Neural progenitor cell (in vitro differentiated cells): ENCODE data around the gene OTOP3. TPM values are rescaled to one million over a fixed set of nuclear protein-coding genes. Genes with fewer than 3 reads are reported as not detected.

Experiments
- DNase-seq: peaks from one replicate; pipeline ENCODE4 v3.0.0-alpha.2; 2016; ENCODE audit warnings: low spot score
- H2AFZ ChIP-seq: fragments of 200-600 bp; sonication (generic); replicated peaks from 2 replicates; pipeline ENCODE4 v1.6.1; 2016; ENCODE audit warnings: antibody characterized with exemption
- H3F3A ChIP-seq: fragments of 200-600 bp; sonication (generic); 2 replicates; pipeline ENCODE4 v1.6.1; 2016; ENCODE audit warnings: antibody characterized with exemption, low read depth
- H3K27ac ChIP-seq: fragments of 200-600 bp; sonication (generic); 2 replicates; pipeline ENCODE4 v1.5.1; 2016; ENCODE audit warnings: mild to moderate bottlenecking
- H3K27me3 ChIP-seq: fragments of 200-600 bp; sonication (generic); 2 replicates; pipeline ENCODE4 v1.6.1; 2016; ENCODE audit warnings: mild to moderate bottlenecking, moderate library complexity
- H3K36me3 ChIP-seq: fragments of 200-600 bp; sonication (generic); 2 replicates; pipeline ENCODE4 v1.5.1; 2016
- H3K4me1 ChIP-seq: fragments of 200-600 bp; sonication (generic); 2 replicates; pipeline ENCODE4 v1.6.1; 2016; ENCODE audit warnings: mixed run types
- H3K4me2 ChIP-seq: fragments of 200-600 bp; sonication (generic); 2 replicates; pipeline ENCODE4 v1.6.1; 2016
- H3K4me3 ChIP-seq: fragments of 200-600 bp; sonication (generic); 2 replicates; pipeline ENCODE4 v1.5.1; 2016
- H3K79me2 ChIP-seq: fragments of 200-600 bp; sonication (generic); 2 replicates; pipeline ENCODE4 v1.6.1; 2016; ENCODE audit warnings: low read depth
- H3K9ac ChIP-seq: fragments of 200-600 bp; sonication (generic); 2 replicates; pipeline ENCODE4 v1.6.1; 2016
- H3K9me3 ChIP-seq: fragments of 200-600 bp; sonication (generic); 2 replicates; pipeline ENCODE4 v1.5.1; 2016; ENCODE audit warnings: low read depth
- H4K20me1 ChIP-seq: fragments of 200-600 bp; sonication (generic); 2 replicates; pipeline ENCODE4 v1.6.1; 2016; ENCODE audit warnings: low read depth
- H3K27ac Mint-ChIP-seq: 3 replicates; pipeline ENCODE4 v1.8.0; 2021; ENCODE audit warnings: mixed read lengths
- H3K27me3 Mint-ChIP-seq: 2 replicates; pipeline ENCODE4 v1.8.0; 2022; ENCODE audit warnings: low read depth, mild to moderate bottlenecking, inconsistent platforms, moderate library complexity, mixed read lengths; ENCODE audit not compliant: insufficient read depth
- H3K36me3 Mint-ChIP-seq: 3 replicates; pipeline ENCODE4 v1.8.0; 2021; ENCODE audit warnings: mixed read lengths
- H3K4me1 Mint-ChIP-seq: 3 replicates; pipeline ENCODE4 v1.8.0; 2021; ENCODE audit warnings: mixed read lengths
- H3K4me3 Mint-ChIP-seq: 3 replicates; pipeline ENCODE4 v1.8.0; 2021; ENCODE audit warnings: mild to moderate bottlenecking, moderate library complexity, mixed read lengths
- H3K9me3 Mint-ChIP-seq: 3 replicates; pipeline ENCODE4 v1.8.0; 2020; ENCODE audit warnings: mixed read lengths
- EZH2 ChIP-seq: fragments of 200-600 bp; sonication (generic); IDR thresholded peaks from 2 replicates; pipeline ENCODE4 v1.6.1; 2017; ENCODE audit warnings: antibody characterized with exemption, mild to moderate bottlenecking, moderate library complexity
- EZH2phosphoT487 ChIP-seq: fragments of 200-600 bp; sonication (generic); IDR thresholded peaks from 2 replicates; pipeline ENCODE4 v1.6.1; 2017; ENCODE audit warnings: antibody characterized with exemption
- total RNA-seq: library from RNA; depleted of rRNA; stranded (reverse); fragments of >200 nt; gene quantifications from 2 replicates; pipeline ENCODE4 v1.2.3, GENCODE V29; 2015; ENCODE audit warnings: low replicate concordance
- TF ChIP-seq, protein P1 (sequence below): fragments of 200-600 bp; sonication (generic); IDR thresholded peaks from 2 replicates; pipeline ENCODE4 v1.5.1; 2017; ENCODE audit warnings: antibody characterized with exemption, mild to moderate bottlenecking

Gene OTOP3
- total RNA-seq, 1 donor from 2014 or later, result not detected

DNA sequence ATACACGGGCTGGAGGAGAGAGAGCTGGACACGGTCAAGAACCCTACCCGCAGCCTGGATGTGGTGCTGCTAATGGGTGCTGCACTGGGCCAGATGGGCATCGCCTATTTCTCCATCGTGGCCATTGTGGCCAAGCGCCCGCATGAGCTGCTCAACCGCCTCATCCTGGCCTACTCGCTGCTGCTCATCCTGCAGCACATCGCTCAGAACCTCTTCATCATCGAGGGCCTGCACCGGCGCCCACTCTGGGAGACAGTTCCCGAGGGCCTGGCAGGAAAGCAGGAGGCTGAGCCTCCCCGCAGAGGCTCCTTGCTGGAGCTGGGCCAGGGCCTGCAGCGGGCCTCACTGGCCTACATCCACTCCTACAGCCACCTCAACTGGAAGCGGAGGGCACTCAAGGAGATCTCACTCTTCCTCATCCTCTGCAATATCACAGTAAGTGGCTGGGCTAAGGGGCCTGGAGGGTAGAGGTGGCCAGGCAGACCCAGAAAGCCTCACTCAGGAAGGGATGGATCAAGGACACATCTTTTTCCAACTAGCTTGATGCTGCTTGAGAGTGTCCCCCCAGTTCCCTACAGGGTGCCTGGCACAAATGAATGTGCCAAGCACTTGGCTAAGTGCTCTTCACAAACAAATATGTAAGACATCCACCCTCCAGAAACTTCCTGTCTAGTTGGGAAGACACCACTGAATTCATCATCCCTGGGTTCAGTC is 11.5 kb downstream of the OTOP3 start:
- H3K4me3 ChIP-seq, result no peak overlapping the region
- H2AFZ ChIP-seq, result no peak overlapping the region
- peaks cover 8% of the 10 kb centered on the region for H3K27me3 ChIP-seq
- peaks cover 32% of the 10 kb centered on the region for H3K27me3 Mint-ChIP-seq
- no peaks in the 10 kb centered on the region for H3K9me3 Mint-ChIP-seq
- no peak overlapping the region for H3K27ac Mint-ChIP-seq
- TF ChIP-seq EZH2, result no peak
- TF ChIP-seq, protein P1, sequence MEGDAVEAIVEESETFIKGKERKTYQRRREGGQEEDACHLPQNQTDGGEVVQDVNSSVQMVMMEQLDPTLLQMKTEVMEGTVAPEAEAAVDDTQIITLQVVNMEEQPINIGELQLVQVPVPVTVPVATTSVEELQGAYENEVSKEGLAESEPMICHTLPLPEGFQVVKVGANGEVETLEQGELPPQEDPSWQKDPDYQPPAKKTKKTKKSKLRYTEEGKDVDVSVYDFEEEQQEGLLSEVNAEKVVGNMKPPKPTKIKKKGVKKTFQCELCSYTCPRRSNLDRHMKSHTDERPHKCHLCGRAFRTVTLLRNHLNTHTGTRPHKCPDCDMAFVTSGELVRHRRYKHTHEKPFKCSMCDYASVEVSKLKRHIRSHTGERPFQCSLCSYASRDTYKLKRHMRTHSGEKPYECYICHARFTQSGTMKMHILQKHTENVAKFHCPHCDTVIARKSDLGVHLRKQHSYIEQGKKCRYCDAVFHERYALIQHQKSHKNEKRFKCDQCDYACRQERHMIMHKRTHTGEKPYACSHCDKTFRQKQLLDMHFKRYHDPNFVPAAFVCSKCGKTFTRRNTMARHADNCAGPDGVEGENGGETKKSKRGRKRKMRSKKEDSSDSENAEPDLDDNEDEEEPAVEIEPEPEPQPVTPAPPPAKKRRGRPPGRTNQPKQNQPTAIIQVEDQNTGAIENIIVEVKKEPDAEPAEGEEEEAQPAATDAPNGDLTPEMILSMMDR, result no peak
- TF ChIP-seq EZH2phosphoT487, result no peak
- no peak overlapping the region for H3K4me3 Mint-ChIP-seq
- H3K36me3 Mint-ChIP-seq, result no peaks in the 10 kb centered on the region
- H3F3A ChIP-seq, result no peaks in the 10 kb centered on the region
- H3K4me2 ChIP-seq, result no peak overlapping the region
- no peaks in the 10 kb centered on the region for H4K20me1 ChIP-seq
- no peak overlapping the region for H3K27ac ChIP-seq
- no peaks in the 10 kb centered on the region for H3K36me3 ChIP-seq
- H3K79me2 ChIP-seq, result no peaks in the 10 kb centered on the region
- no peaks in the 10 kb centered on the region for H3K9me3 ChIP-seq
- no peak for DNase-seq
- no peaks in the 10 kb centered on the region for H3K4me1 Mint-ChIP-seq
- H3K9ac ChIP-seq, result no peak overlapping the region
- H3K4me1 ChIP-seq, result no peaks in the 10 kb centered on the region

DNA sequence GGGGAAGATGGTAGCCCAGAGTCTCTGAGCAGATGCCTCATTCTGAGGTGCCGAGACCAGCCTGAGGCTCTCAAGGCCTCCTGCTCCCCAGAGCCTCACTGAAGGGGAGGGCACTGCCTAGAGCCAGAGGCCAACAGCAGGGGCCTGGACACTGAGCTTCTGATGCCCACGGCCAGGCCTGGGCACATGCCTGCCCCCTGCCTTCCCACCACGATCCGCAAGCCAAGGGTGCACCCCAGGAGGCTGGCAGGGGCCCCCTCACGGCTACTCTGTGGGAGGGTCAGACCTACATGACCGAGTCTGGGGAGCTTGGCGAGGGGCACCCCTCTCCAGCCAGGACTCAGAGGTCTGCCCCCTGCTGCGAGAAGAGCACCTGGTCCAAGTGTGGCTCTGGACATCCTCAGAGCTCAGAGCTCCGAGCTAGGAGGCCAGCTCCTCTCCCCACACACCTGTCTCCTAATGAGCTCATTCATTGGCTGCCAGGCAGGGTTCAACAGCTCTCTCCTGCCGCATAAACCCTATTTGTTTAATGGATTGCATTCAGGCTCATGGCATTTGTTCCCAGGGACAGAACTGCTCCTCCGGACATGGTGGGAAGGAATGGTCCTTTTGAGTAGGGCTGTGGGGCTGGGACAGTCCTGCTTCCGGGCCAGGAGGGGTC is 13.9 kb downstream of the OTOP3 start:
- H3K4me3 Mint-ChIP-seq, result no peak overlapping the region
- no peak overlapping the region for H3K27ac Mint-ChIP-seq
- no peak for DNase-seq
- H3K36me3 ChIP-seq, result no peaks in the 10 kb centered on the region
- peaks cover 23% of the 10 kb centered on the region for H3K27me3 Mint-ChIP-seq
- no peaks in the 10 kb centered on the region for H3K4me1 Mint-ChIP-seq
- no peak overlapping the region for H2AFZ ChIP-seq
- H3K9me3 ChIP-seq, result no peaks in the 10 kb centered on the region
- peaks cover 5% of the 10 kb centered on the region for H3K27me3 ChIP-seq
- no peak overlapping the region for H3K4me3 ChIP-seq
- H3K79me2 ChIP-seq, result no peaks in the 10 kb centered on the region
- H3K36me3 Mint-ChIP-seq, result no peaks in the 10 kb centered on the region
- H4K20me1 ChIP-seq, result no peaks in the 10 kb centered on the region
- no peak overlapping the region for H3K27ac ChIP-seq
- no peak overlapping the region for H3K4me2 ChIP-seq
- H3F3A ChIP-seq, result no peaks in the 10 kb centered on the region
- no peaks in the 10 kb centered on the region for H3K9me3 Mint-ChIP-seq
- TF ChIP-seq EZH2 (no peak), EZH2phosphoT487 (no peak)
- TF ChIP-seq, protein P1, result no peak
- no peak overlapping the region for H3K9ac ChIP-seq
- H3K4me1 ChIP-seq, result no peaks in the 10 kb centered on the region

DNA sequence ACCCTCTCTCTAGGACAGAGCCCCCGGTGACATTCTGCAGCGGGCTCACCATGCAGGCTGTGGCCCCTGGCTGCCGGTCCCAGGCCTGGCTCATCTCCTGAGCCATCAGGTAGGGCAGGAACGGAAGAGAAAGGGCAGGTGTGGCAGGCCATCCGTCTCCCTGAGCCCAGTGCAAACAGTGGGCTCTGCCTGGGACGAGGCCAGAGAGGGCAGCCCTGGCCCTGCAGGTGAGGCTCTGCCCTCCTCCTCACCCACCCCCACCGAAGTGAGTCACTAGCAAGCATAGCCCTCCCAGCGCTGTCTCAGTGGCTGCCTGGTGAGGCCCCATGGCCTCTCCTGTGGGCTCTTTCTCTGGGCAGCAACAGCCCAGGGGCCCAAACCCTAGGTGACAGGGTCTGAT is 14.5 kb downstream of the OTOP3 start:
- no peaks in the 10 kb centered on the region for H3K4me1 ChIP-seq
- H3K27me3 Mint-ChIP-seq, result peaks cover 25% of the 10 kb centered on the region
- no peak overlapping the region for H3K4me3 Mint-ChIP-seq
- no peak overlapping the region for H3K4me3 ChIP-seq
- H3K9me3 Mint-ChIP-seq, result no peaks in the 10 kb centered on the region
- no peaks in the 10 kb centered on the region for H3K79me2 ChIP-seq
- no peaks in the 10 kb centered on the region for H3K9me3 ChIP-seq
- H3K36me3 ChIP-seq, result no peaks in the 10 kb centered on the region
- H3K4me2 ChIP-seq, result no peak overlapping the region
- H2AFZ ChIP-seq, result no peak overlapping the region
- no peaks in the 10 kb centered on the region for H3K36me3 Mint-ChIP-seq
- TF ChIP-seq EZH2phosphoT487 (no peak), EZH2 (no peak)
- TF ChIP-seq, protein P1, result no peak
- no peaks in the 10 kb centered on the region for H3K4me1 Mint-ChIP-seq
- no peaks in the 10 kb centered on the region for H4K20me1 ChIP-seq
- H3K27ac Mint-ChIP-seq, result no peak overlapping the region
- H3K9ac ChIP-seq, result no peak overlapping the region
- H3K27me3 ChIP-seq, result peaks cover 2% of the 10 kb centered on the region
- H3K27ac ChIP-seq, result no peak overlapping the region
- DNase-seq, result no peak
- H3F3A ChIP-seq, result no peaks in the 10 kb centered on the region
